COLO829 (cell line): Measurements from ENCODE around the gene VSIR.
A peak's percentile ranks its signal among the peaks of the same experiment; 100 is the strongest.

Experiments used
- DNase-seq: peaks from one replicate; pipeline ENCODE4 v3.0.0; 2012; ENCODE audit warnings: low spot score

Gene VSIR

DNA sequence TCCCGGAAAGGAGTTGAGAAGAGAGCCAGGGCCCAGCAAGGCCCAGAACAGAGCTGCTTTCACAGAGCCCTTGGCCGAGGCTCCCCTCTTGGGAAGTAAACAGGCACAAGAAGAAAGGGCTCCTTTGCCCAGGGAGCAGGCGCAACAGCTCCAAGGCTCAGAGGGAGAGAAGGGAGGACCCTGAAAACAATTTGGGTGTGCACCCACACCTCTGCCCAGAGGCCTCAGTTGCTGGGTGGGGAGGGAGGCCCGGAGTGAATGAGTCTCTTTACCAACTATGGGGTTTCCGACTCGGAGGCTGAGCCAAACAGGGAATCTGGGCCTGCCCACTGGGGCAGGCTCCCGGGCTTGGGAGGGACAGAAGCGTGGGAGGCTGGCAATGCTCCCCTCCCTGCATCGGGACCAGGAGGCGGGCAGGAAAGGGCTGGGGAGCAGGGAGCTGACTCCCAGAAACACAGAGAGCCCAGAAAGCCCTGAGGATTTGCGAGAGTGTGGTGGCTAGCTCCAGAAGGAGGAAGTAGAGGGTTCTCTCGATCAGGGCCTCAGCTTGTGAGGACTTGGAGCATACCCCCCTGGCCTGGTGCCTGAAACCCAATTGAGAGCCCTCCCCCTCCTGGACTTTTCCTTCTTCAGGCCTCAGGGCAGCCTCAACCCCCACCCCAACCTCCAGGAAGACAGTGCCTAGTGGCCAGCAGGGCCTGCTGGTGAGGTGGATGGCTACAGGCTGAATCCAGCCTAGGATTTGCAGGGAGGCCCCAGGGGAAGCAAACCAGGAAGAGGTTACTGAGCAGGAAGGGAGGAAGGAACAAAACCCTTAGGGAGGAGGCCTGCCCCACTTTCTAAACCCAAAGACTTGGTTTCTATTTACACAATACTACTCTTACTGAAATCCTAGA lies 59.9 kb downstream of the VSIR start:
- DNase-seq = peak; percentile 35

- DNase-seq = no peak
Measured at GRCh38 chr10:71712572-71713134, 60.7 kb downstream of the VSIR start.

DNA sequence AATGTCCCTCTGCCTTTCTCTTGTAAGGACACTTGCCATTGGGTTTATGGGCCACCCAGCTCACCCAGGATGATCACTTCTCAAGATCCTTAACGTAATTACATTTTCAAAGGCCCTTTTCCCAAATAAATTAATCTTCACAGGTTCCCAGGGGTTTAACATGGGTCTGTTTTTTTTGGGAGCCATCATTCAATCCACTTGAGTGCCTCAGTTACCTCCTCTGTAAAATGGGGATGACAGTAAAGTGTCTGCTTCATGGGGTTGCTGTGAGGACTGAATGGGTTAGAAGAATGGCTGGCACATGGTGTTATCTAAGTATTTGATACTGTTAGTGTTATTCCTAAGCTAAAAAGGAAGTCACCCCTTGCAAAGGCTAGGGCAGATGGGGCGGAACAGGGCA lies 61.1 kb downstream of the VSIR start:
- no peak for DNase-seq

DNA sequence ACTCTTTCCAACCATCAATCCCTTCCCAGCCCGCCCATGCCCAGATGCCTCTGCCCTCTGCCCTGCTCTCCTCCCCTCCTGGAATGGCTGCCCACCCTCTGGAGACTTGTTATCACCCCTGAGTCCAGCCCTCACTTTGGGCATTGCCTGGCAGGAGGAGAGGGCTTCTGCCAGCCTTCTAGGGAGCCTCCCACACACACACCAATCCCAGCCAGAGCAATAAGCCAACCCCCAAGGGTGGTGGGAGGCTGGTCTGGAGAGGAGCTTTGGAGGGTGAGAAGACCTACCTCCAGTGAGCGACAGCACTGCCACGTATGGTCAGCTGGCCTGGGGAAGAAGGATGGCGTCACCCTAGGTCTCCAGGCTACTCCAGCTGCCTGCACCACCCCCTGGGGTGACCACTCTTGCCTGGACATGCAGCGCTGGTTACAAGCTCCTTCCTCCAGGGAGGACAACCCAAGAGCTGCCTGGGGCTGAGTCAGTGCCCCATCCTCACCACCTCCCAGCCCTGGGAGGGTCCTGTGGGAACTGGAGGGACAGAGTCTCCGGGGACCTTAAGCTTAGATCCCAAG lies 62.2 kb downstream of the VSIR start:
- DNase-seq = no peak

DNA sequence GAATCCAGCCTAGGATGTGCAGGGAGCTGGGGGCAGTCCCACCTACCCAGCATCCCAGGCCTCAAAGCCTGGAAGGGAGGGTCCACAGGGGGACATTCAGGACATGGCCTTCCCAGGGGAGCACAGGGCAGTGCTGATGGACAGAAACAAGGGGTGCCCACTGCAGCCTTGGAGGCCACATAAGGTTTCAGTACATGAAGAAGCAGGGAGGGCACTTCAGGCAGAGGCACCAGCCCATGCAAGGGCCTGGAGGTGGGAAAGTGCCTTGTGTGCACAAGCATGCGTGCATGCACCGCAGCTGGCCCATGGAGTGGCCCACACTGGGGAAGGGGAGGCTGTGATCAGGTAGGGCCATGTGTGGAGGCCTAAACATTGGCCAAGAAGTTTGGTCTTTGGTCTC lies 62.8 kb downstream of the VSIR start:
- no peak for DNase-seq

DNA sequence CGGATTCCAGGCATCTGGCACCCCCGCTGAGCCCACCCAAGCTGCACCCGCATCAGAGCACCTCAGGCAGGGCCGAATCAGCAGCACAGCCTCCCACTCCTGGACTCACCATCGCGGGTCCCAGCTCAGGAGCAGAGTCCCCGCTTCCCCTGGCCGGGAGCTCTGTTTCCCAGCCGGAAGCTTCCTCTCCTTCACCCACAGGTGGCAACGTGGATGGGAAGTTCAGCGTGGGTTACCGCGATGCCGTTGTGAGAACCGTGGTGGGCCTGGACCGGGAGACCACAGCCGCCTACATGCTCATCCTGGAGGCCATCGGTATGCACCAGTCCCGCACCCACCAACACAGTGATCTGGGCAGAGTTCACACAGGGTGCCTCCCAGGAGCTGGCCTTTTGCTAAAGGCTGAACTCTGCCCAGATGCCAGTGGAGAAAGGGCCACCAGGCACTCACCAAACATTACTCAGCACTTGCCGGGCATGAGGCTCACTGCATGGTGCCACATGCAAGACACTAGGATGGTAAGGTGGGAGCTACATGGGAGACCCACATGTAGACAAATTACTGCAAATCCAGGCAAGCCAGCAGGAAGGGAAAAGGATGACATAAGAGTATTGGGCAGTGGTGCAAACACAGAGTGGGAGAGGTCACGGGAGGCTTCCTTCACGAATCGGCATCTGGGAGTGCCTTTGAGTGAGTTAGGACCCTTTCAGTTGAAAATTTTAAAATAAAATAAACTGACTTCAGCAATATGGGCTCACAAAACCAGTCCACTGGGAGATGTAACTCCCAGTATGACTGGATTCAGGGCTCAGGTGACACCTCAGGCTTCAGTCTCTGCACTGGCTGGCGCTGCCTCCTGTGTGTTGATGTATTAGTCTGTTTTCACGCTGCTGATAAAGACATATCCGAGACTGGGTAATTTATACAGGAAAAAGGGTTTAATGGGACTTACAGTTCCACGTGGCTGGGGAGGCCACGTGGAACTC lies 64.1 kb downstream of the VSIR start:
- no peak for DNase-seq

DNA sequence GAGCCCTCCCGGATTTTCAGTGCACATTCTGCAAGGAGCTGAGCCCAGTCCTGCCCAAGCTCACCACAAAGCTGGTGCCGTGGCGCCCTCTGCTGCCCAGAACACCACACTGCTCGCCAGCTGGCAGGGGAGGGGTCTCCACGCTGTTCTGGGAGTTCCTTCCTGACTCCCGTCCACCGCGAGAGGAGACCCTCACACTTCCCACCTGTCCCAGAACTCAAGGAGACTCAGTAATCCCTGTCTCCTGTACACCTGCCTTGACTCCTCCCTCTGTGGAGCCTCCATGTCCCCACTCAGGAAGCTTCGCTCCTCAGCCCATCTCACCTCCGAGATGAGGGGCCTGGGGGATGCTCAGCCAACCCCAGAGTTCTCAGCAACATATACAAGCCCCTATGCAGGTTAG lies 65.0 kb downstream of the VSIR start:
- DNase-seq = no peak

GRCh38 chr10:71707240-71707789 lies 66.0 kb downstream of the VSIR start:
- no peak for DNase-seq

GRCh38 chr10:71706216-71707121 lies 66.9 kb downstream of the VSIR start:
- DNase-seq = no peak

GRCh38 chr10:71705582-71705981 lies 67.7 kb downstream of the VSIR start:
- no peak for DNase-seq

- no peak for DNase-seq
Measured at GRCh38 chr10:71704816-71705215, 68.5 kb downstream of the VSIR start.

DNA sequence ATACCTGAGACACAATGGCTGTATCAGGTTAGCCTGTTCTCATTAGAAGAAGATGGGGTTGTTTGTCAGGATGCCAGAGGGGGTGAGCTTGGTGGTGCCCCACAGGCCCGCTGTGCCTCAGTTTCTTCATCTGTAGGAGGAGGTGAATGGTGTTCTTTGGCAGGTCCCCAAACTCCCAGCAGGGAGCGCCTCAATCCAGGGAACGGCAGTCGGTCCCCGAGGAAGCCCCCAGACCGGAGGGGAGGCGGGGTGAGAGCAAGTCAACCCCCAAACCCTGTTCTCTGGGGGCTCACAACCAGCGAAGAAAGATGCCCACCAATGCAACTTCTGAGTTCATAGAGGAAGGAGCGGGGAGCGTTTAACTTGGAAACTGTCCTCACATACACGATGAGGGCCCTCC lies 69.7 kb downstream of the VSIR start:
- no peak for DNase-seq

DNA sequence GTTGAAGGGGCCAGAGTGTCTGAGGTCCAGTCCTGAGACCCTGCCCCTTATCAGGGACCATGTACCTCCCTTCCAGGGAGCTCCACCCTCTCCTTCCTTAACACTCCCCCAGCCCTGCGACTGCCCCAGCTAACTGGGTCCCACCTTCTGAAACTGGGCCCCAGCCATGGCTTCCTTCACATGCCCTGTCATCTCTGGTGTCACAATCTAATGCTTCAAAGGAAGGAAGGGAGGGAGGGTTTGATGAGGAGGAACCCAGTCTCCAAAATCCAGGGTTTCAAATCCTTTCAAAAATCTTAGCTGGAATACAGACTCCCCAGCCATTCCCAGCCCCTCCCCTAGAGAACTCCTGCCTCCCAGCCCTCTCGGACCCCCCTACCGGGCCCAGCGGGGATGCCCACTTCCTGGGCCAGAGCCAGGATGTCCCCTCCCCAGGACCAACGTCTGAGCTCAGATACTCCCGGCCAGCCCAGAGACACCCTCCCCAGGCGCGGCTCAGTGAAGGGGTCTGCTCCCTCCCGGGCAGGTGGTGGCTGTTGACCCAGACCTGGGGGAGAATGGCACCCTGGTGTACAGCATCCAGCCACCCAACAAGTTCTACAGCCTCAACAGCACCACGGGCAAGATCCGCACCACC lies 71.7 kb downstream of the VSIR start:
- DNase-seq = no peak

- DNase-seq = no peak
Measured at GRCh38 chr10:71700731-71701368, 72.5 kb downstream of the VSIR start.

GRCh38 chr10:71698737-71699136 lies 74.6 kb downstream of the VSIR start:
- no peak for DNase-seq

DNA sequence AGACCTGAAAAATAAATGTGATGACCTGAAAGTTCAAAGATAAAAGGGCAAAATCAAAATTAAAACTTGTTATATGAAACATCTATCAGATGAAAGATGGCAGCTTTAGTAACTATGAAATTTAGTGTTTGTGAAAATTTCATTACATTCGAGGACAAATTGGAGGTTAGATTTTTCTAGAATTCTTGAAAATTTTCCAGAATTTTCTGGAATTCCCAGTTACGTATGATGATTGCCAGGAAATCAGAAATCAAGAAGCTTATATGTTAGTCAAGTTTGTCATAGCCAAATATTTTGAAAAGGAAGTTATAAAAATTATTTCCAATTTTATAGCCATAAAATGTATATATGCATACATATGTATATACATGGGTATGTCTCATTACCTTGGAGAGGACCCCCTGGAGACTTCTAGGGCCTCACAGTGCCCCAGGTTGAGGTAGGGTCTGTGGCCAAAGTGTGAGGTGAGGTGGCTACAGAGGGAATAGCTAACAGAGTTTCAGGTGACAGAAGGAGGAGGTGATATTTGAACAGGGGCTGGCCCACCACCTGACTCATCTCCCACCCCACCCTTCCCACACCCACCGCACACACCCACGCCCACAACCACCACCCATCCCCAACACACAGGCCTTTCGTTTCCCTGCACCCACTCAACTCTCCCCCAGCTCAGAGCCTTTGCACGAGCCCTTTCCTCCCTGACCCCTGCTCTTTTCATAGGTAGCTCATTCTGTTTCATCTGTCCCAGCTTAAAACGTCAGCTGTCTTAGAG lies 75.2 kb downstream of the VSIR start:
- DNase-seq = no peak
